ENCODE data around the gene RPP38.

Gene RPP38

DNA sequence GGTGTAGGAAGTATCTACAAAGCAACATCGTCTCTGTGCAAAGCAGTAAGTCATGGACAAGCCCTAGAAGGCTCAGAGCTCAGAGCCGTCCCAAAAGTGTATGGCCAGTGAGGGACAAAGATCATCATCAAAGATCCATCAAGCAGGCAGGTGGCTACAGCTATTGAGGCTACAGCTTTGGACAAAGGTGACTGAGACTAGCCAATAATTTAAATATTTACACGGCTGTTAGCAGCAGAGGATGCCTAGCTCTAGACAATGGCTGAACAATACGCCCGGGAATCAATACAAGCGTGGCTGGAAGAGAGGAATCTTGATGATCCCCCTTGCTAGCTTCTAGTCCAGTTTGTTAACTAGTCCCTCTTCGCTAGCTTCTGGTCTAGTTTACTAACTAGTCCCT, 53.4 kb downstream of the RPP38 start:
- FAIRE-seq: no peak
- no peak for DNase-seq (ENCODE audit: insufficient read length, low spot score)

DNA sequence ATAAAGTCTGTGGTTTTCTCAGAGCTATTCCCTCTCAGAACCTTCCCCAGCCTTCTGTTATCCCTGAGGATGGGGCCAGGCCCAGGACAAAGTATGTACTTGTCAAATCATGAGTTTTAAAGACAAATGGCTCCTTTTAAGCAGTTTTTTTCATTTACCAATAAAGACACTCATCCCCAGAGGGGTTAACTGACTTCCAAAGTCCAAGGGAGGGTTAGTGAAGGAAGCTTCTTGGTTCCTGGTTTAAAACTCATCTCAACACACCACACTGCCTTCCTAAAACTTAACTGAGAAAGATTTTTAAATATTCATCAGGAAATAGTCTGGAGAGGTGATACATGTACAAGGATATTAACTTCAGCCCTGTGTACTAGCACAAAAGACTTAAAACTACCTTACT, 55.4 kb downstream of the RPP38 start:
- TF ChIP-seq POLR2A (IDR thresholded peaks at IDR 0.05; ENCODE audit: low read depth, low read length): no peak
- FAIRE-seq: no peak
- DNase-seq (ENCODE audit: insufficient read length, low spot score): no peak

More for the DNA sequence above, 53.4 kb downstream of the RPP38 start:
- no peak for TF ChIP-seq POLR2A (IDR thresholded peaks at IDR 0.05; ENCODE audit: low read depth, low read length)

All from H54 (cell line).